GM12873 (cell line): ENCODE measurements around the gene BAIAP3.

Source experiments
- CTCF ChIP-seq: IDR thresholded peaks from 2 replicates; pipeline ENCODE4 v1.5.1; 2012; ENCODE audit warnings: low read depth, mild to moderate bottlenecking, moderate library complexity, low read length, control low read depth; ENCODE audit not compliant: insufficient read depth; ENCODE audit errors: missing control alignments

BAIAP3 gene

GRCh38 chr16:1324286-1324826 is 9.1 kb upstream of the BAIAP3 start:
- no peak for TF ChIP-seq CTCF

DNA sequence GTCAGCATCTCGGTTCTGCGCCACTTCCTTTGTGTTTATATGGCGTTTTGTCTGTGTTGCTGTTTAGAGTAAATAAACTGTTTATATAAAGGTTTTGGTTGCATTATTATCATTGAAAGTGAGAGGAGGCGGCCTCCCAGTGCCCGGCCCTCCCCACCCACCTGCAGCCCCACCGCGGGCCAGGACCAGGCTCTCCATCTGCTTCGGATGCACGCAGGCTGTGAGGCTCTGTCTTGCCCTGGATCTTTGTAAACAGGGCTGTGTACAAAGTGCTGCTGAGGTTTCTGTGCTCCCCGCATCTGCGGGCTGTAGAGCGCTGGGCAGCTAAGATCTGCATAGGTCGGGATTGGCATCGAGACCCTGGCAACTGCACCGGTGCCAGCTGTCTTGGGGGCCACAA is 8.2 kb upstream of the BAIAP3 start:
- TF ChIP-seq CTCF = no peak

- TF ChIP-seq CTCF = no peak
Observed at GRCh38 chr16:1325673-1326371, 7.6 kb upstream of the BAIAP3 start.

DNA sequence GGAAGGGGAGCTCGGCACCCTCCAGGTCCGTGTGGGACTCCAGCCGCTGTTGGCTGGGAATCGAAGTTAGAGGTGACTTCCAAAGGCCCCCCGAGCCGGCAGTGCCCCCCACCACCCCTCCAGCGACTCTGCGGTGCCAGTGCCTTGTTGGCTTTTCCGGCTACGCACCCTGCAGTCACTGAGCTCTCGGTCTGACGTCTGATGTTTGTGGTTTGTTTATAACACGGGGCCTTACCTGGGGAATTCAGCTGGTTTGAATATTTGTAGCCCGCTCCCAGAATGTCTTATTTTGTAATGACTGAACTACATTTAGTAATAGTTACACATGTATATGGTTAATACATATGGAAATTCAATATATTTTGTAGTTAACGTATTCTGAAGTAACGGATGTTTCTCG is 7.1 kb upstream of the BAIAP3 start:
- TF ChIP-seq CTCF = no peak

DNA sequence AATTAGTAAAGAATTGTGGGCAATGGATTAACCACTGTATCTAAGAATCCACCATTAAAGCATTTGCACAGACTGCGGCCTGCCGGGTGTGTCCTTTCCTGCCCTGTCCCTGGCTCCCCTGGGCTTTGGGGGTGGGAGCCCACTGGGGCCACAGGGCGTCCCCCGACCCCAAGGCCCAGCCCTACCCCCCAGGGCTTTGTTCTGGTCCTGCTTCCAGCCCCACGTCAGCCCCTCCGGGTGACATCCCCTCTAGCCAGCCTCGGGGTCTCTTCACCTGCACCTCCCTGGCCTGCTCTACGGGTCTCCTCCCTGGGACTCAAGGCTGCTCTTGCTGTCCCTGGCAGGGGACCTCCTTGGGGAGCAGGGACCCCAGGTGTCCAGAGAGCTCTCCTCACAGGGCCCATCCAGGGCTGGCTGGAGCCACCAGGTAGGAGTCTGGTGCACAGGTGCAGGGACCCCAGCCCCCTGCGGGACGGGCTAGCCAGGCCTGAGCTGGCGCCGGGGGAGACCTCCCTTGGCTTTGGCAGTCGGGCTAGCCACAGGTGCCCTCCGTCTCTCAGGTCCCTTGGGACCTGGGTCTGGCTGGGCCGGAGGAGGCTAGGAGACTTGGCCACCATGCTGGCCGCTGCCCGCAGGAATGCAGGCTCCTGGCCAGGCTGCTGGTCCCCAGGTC is 6.4 kb upstream of the BAIAP3 start:
- no peak for TF ChIP-seq CTCF

GRCh38 chr16:1327619-1327947 is 5.9 kb upstream of the BAIAP3 start:
- no peak for TF ChIP-seq CTCF

GRCh38 chr16:1330260-1330914 is 3.1 kb upstream of the BAIAP3 start:
- peak; percentile 81 for TF ChIP-seq CTCF
